ENCODE results near the gene IFNAR2. TPM values are rescaled to one million over a fixed set of nuclear protein-coding genes. Genes with fewer than 3 reads are reported as not detected.

The IFNAR2 gene
- total RNA-seq, 1 experiment from 2014 or later = 12.3 TPM

DNA sequence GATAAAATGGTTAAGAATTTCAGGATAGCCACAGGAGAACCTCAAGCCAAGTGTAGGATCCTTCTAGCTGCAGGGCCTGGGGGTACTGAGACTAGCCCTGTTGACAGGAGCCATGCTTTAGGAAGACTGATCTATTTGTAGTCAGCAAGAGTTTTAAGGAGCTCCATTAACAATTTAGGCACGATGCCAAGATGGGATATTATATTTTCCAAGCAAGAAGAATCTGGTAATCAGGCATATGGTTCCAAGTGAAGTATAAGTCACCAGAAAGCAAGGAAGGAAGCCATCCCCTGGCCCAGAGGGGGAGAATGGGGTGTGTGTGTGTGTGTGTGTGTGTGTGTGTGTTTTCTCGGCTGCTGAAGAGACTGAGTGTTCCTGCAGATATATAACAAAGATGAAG lies 7.0 kb downstream of the IFNAR2 start:
- ATAC-seq = no peak
- RAD21 ChIA-PET (ENCODE audit: low non-redundant PET in 1 of 2, low total read pairs in 2 of 2, uncharacterized antibody in 2 of 2, unreplicated experiment in 2 of 2) = no interaction called here

DNA sequence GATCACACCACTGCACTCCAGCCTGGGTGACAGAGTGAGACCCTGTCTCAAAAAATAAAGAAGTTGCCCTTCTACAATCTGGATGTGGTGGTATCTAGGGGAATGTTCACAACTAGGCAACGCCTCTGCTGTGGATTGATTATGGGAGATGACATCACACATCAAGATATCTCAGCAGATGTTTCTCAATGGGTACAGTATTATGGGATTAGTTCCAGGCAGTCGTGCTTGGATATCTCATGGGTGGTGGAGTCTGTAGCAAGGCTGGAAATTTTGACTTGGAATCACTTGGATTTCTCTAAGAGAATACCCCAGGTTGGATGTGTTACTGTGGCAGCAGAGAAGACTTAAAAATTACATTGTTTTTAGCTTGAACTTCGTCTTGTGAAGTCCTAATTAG lies 7.7 kb downstream of the IFNAR2 start:
- DNase-seq (ENCODE audit: low read depth, low spot score) (no peak), ATAC-seq (no peak)
- Histone ChIP-seq H3K27ac (ENCODE audit: low read depth, low read length) (no peak overlapping the region), H3K79me2 (ENCODE audit: insufficient read depth, low read length) (no peaks in the 10 kb centered on the region; the same call in 1 of the 2 replicates), H3K9ac (ENCODE audit: low read length) (no peak overlapping the region), H3K9me3 (ENCODE audit: control insufficient read depth in 1 of 2, insufficient read depth in 1 of 2, low read depth in 1 of 2, low read length in 2 of 2) (no peaks in the 10 kb centered on the region), H4K20me1 (ENCODE audit: insufficient read depth) (no peaks in the 10 kb centered on the region), H2AFZ (ENCODE audit: low read depth, low read length, poor library complexity, severe bottlenecking) (no peak overlapping the region), H3K4me3 (replicated peaks in 1 of 2; ENCODE audit: low read depth in 1 of 2, low read length in 2 of 2) (no peak overlapping the region), H3K27me3 (ENCODE audit: insufficient read depth, low read length) (no peaks in the 10 kb centered on the region), H3K36me3 (ENCODE audit: control insufficient read depth in 1 of 2, insufficient read depth in 2 of 2, low read length in 2 of 2) (no peaks in the 10 kb centered on the region), H3K4me1 (ENCODE audit: control insufficient read depth in 1 of 2, insufficient read depth in 2 of 2, low read length in 2 of 2) (no peaks in the 10 kb centered on the region), H3K4me2 (ENCODE audit: low read length) (no peak overlapping the region), H3K9me2 (ENCODE audit: insufficient read depth) (no peaks in the 10 kb centered on the region)
- ChIA-PET CTCF (no interaction called here), POLR2A (no interaction called here), RAD21 (ENCODE audit: low non-redundant PET in 1 of 2, low total read pairs in 2 of 2, uncharacterized antibody in 2 of 2, unreplicated experiment in 2 of 2) (no interaction called here)
- intact Hi-C loops (cut with micrococcal nuclease) = no loop called here
- no TSS peak for BruUV-seq (replicated peaks)
- no peak for TF ChIP-seq EZH2phosphoT487 (IDR thresholded peaks at IDR 0.05; ENCODE audit: borderline replicate concordance)
- TF ChIP-seq, protein P1, sequence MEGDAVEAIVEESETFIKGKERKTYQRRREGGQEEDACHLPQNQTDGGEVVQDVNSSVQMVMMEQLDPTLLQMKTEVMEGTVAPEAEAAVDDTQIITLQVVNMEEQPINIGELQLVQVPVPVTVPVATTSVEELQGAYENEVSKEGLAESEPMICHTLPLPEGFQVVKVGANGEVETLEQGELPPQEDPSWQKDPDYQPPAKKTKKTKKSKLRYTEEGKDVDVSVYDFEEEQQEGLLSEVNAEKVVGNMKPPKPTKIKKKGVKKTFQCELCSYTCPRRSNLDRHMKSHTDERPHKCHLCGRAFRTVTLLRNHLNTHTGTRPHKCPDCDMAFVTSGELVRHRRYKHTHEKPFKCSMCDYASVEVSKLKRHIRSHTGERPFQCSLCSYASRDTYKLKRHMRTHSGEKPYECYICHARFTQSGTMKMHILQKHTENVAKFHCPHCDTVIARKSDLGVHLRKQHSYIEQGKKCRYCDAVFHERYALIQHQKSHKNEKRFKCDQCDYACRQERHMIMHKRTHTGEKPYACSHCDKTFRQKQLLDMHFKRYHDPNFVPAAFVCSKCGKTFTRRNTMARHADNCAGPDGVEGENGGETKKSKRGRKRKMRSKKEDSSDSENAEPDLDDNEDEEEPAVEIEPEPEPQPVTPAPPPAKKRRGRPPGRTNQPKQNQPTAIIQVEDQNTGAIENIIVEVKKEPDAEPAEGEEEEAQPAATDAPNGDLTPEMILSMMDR (IDR thresholded peaks at IDR 0.05 in 2 of 3, conservative IDR thresholded peaks at IDR 0.05 in 1 of 3; ENCODE audit: borderline replicate concordance in 1 of 3, insufficient read depth in 1 of 3, low read depth in 2 of 3, low read length in 2 of 3) = no peak
- TF ChIP-seq, protein P2, sequence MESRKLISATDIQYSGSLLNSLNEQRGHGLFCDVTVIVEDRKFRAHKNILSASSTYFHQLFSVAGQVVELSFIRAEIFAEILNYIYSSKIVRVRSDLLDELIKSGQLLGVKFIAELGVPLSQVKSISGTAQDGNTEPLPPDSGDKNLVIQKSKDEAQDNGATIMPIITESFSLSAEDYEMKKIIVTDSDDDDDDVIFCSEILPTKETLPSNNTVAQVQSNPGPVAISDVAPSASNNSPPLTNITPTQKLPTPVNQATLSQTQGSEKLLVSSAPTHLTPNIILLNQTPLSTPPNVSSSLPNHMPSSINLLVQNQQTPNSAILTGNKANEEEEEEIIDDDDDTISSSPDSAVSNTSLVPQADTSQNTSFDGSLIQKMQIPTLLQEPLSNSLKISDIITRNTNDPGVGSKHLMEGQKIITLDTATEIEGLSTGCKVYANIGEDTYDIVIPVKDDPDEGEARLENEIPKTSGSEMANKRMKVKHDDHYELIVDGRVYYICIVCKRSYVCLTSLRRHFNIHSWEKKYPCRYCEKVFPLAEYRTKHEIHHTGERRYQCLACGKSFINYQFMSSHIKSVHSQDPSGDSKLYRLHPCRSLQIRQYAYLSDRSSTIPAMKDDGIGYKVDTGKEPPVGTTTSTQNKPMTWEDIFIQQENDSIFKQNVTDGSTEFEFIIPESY (IDR thresholded peaks at IDR 0.05; ENCODE audit: extremely low read depth, insufficient replicate concordance, low read length) = no peak
- TF ChIP-seq CEBPB (IDR thresholded peaks at IDR 0.05; ENCODE audit: low read depth) = no peak
- no peak for TF ChIP-seq POLR2AphosphoS5 (IDR thresholded peaks at IDR 0.05; ENCODE audit: low read depth, low read length)
- no peak for TF ChIP-seq YY1 (IDR thresholded peaks at IDR 0.05; ENCODE audit: extremely low read depth, insufficient replicate concordance, low read depth, low read length)
- TF ChIP-seq JUND (IDR thresholded peaks at IDR 0.05) = no peak
- TF ChIP-seq, protein P3, sequence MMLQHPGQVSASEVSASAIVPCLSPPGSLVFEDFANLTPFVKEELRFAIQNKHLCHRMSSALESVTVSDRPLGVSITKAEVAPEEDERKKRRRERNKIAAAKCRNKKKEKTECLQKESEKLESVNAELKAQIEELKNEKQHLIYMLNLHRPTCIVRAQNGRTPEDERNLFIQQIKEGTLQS (IDR thresholded peaks at IDR 0.05) = no peak
- TF ChIP-seq POLR2A (IDR thresholded peaks at IDR 0.05; ENCODE audit: borderline replicate concordance, extremely low read depth, insufficient read depth, insufficient read length) = no peak
- TF ChIP-seq SIN3A (IDR thresholded peaks at IDR 0.05; ENCODE audit: low read depth) = no peak
- no peak for TF ChIP-seq ELF1 (IDR thresholded peaks at IDR 0.05; ENCODE audit: borderline replicate concordance, low read depth)
- no peak for TF ChIP-seq FOSL1 (IDR thresholded peaks at IDR 0.05; ENCODE audit: low read depth)

More for the DNA sequence above, 7.0 kb downstream of the IFNAR2 start:
- Histone ChIP-seq H4K20me1 (ENCODE audit: insufficient read depth) (no peaks in the 10 kb centered on the region), H3K27ac (ENCODE audit: low read depth, low read length) (no peak overlapping the region), H3K9me2 (ENCODE audit: insufficient read depth) (no peaks in the 10 kb centered on the region), H2AFZ (ENCODE audit: low read depth, low read length, poor library complexity, severe bottlenecking) (no peak overlapping the region), H3K27me3 (ENCODE audit: insufficient read depth, low read length) (no peaks in the 10 kb centered on the region), H3K36me3 (ENCODE audit: control insufficient read depth in 1 of 2, insufficient read depth in 2 of 2, low read length in 2 of 2) (no peaks in the 10 kb centered on the region), H3K4me3 (replicated peaks in 1 of 2; ENCODE audit: low read depth in 1 of 2, low read length in 2 of 2) (no peak overlapping the region), H3K4me2 (ENCODE audit: low read length) (no peak overlapping the region), H3K79me2 (ENCODE audit: insufficient read depth, low read length) (peaks cover 5% of the 10 kb centered on the region; the same call in 1 of the 2 replicates), H3K4me1 (ENCODE audit: control insufficient read depth in 1 of 2, insufficient read depth in 2 of 2, low read length in 2 of 2) (no peaks in the 10 kb centered on the region), H3K9ac (ENCODE audit: low read length) (no peak overlapping the region), H3K9me3 (ENCODE audit: control insufficient read depth in 1 of 2, insufficient read depth in 1 of 2, low read depth in 1 of 2, low read length in 2 of 2) (no peaks in the 10 kb centered on the region)
- DNase-seq (ENCODE audit: low read depth, low spot score) = no peak
- TF ChIP-seq EGR1 (IDR thresholded peaks at IDR 0.05; ENCODE audit: low read depth) (no peak), SIN3A (IDR thresholded peaks at IDR 0.05; ENCODE audit: low read depth) (no peak), SRF (IDR thresholded peaks at IDR 0.05; ENCODE audit: low read depth) (no peak), EZH2phosphoT487 (IDR thresholded peaks at IDR 0.05; ENCODE audit: borderline replicate concordance) (no peak)
- intact Hi-C loops (cut with micrococcal nuclease) = no loop called here
- no TSS peak for BruUV-seq (replicated peaks)
- POLR2A ChIA-PET = no interaction called here
- CTCF ChIA-PET = no interaction called here
